ENCODE measurements around the gene SESN1.

Gene SESN1

GRCh38 chr6:108966855-108967755 lies 127.5 kb downstream of the SESN1 start:
- Mint-ChIP-seq H3K4me3 (no peak overlapping the region), H3K27ac (peak overlapping the region; percentile 61), H3K27me3 (no peaks in the 10 kb centered on the region), H3K9me3 (no peaks in the 10 kb centered on the region), H3K4me1 (ENCODE audit: low read depth) (peaks cover 16% of the 10 kb centered on the region), H3K36me3 (ENCODE audit: low read depth) (no peaks in the 10 kb centered on the region)

- H3K4me3 Mint-ChIP-seq, result no peak overlapping the region
- H3K27me3 Mint-ChIP-seq, result no peaks in the 10 kb centered on the region
- H3K9me3 Mint-ChIP-seq, result no peaks in the 10 kb centered on the region
- peaks cover 14% of the 10 kb centered on the region for H3K4me1 Mint-ChIP-seq (ENCODE audit: low read depth)
- H3K36me3 Mint-ChIP-seq (ENCODE audit: low read depth), result no peaks in the 10 kb centered on the region
- H3K27ac Mint-ChIP-seq, result no peak overlapping the region
These were observed 128.4 kb downstream of the SESN1 start for GRCh38 chr6:108966251-108966650.

GRCh38 chr6:108961985-108962384 lies 132.7 kb downstream of the SESN1 start:
- H3K27ac Mint-ChIP-seq, result no peak overlapping the region
- H3K36me3 Mint-ChIP-seq (ENCODE audit: low read depth), result no peaks in the 10 kb centered on the region
- H3K9me3 Mint-ChIP-seq, result no peaks in the 10 kb centered on the region
- H3K4me3 Mint-ChIP-seq, result no peak overlapping the region
- H3K27me3 Mint-ChIP-seq, result no peaks in the 10 kb centered on the region
- peaks cover 13% of the 10 kb centered on the region for H3K4me1 Mint-ChIP-seq (ENCODE audit: low read depth)

GRCh38 chr6:108961077-108961476 lies 133.6 kb downstream of the SESN1 start:
- Mint-ChIP-seq H3K27ac (no peak overlapping the region), H3K4me3 (no peak overlapping the region)

GRCh38 chr6:108960601-108961000 lies 134.0 kb downstream of the SESN1 start:
- H3K27ac Mint-ChIP-seq, result no peak overlapping the region

More at GRCh38 chr6:108961077-108961476, 133.6 kb downstream of the SESN1 start:
- Mint-ChIP-seq H3K36me3 (ENCODE audit: low read depth) (no peaks in the 10 kb centered on the region), H3K27me3 (no peaks in the 10 kb centered on the region), H3K4me1 (ENCODE audit: low read depth) (peaks cover 5% of the 10 kb centered on the region), H3K9me3 (no peaks in the 10 kb centered on the region)

GRCh38 chr6:108959972-108960582 lies 134.6 kb downstream of the SESN1 start:
- no peaks in the 10 kb centered on the region for H3K36me3 Mint-ChIP-seq (ENCODE audit: low read depth)
- H3K9me3 Mint-ChIP-seq, result no peaks in the 10 kb centered on the region
- no peaks in the 10 kb centered on the region for H3K27me3 Mint-ChIP-seq
- H3K4me1 Mint-ChIP-seq (ENCODE audit: low read depth), result peaks cover 14% of the 10 kb centered on the region
- no peak overlapping the region for H3K27ac Mint-ChIP-seq
- H3K4me3 Mint-ChIP-seq, result no peak overlapping the region

More at GRCh38 chr6:108960601-108961000, 134.0 kb downstream of the SESN1 start:
- peaks cover 9% of the 10 kb centered on the region for H3K4me1 Mint-ChIP-seq (ENCODE audit: low read depth)
- H3K4me3 Mint-ChIP-seq, result no peak overlapping the region
- H3K9me3 Mint-ChIP-seq, result no peaks in the 10 kb centered on the region
- H3K36me3 Mint-ChIP-seq (ENCODE audit: low read depth), result no peaks in the 10 kb centered on the region
- no peaks in the 10 kb centered on the region for H3K27me3 Mint-ChIP-seq

- Mint-ChIP-seq H3K4me3 (no peak overlapping the region), H3K36me3 (ENCODE audit: low read depth) (no peaks in the 10 kb centered on the region), H3K27ac (peak overlapping the region; percentile 45), H3K27me3 (no peaks in the 10 kb centered on the region), H3K4me1 (ENCODE audit: low read depth) (peaks cover 16% of the 10 kb centered on the region), H3K9me3 (no peaks in the 10 kb centered on the region)
These were observed 135.5 kb downstream of the SESN1 start for GRCh38 chr6:108958900-108959770.

GRCh38 chr6:108957221-108957620 lies 137.4 kb downstream of the SESN1 start:
- Mint-ChIP-seq H3K4me3 (no peak overlapping the region), H3K27me3 (no peaks in the 10 kb centered on the region), H3K27ac (no peak overlapping the region), H3K4me1 (ENCODE audit: low read depth) (peaks cover 16% of the 10 kb centered on the region), H3K36me3 (ENCODE audit: low read depth) (no peaks in the 10 kb centered on the region), H3K9me3 (no peaks in the 10 kb centered on the region)

GRCh38 chr6:108955329-108955949 lies 139.2 kb downstream of the SESN1 start:
- Mint-ChIP-seq H3K9me3 (no peaks in the 10 kb centered on the region), H3K4me3 (no peak overlapping the region), H3K27ac (no peak overlapping the region), H3K4me1 (ENCODE audit: low read depth) (peaks cover 16% of the 10 kb centered on the region), H3K36me3 (ENCODE audit: low read depth) (no peaks in the 10 kb centered on the region), H3K27me3 (no peaks in the 10 kb centered on the region)

- Mint-ChIP-seq H3K27ac (no peak overlapping the region), H3K4me1 (ENCODE audit: low read depth) (peaks cover 10% of the 10 kb centered on the region), H3K9me3 (no peaks in the 10 kb centered on the region), H3K4me3 (no peak overlapping the region), H3K36me3 (ENCODE audit: low read depth) (no peaks in the 10 kb centered on the region), H3K27me3 (no peaks in the 10 kb centered on the region)
These were observed 141.0 kb downstream of the SESN1 start for GRCh38 chr6:108953681-108954080.

GRCh38 chr6:108952776-108953486 lies 141.7 kb downstream of the SESN1 start:
- H3K9me3 Mint-ChIP-seq, result no peaks in the 10 kb centered on the region
- H3K36me3 Mint-ChIP-seq (ENCODE audit: low read depth), result no peaks in the 10 kb centered on the region
- H3K4me1 Mint-ChIP-seq (ENCODE audit: low read depth), result peaks cover 10% of the 10 kb centered on the region
- no peak overlapping the region for H3K27ac Mint-ChIP-seq
- no peaks in the 10 kb centered on the region for H3K27me3 Mint-ChIP-seq
- no peak overlapping the region for H3K4me3 Mint-ChIP-seq

- Mint-ChIP-seq H3K27me3 (no peaks in the 10 kb centered on the region), H3K27ac (no peak overlapping the region), H3K4me1 (ENCODE audit: low read depth) (peaks cover 20% of the 10 kb centered on the region), H3K4me3 (no peak overlapping the region), H3K9me3 (no peaks in the 10 kb centered on the region), H3K36me3 (ENCODE audit: low read depth) (no peaks in the 10 kb centered on the region)
These were observed 143.2 kb downstream of the SESN1 start for GRCh38 chr6:108951351-108951953.

GRCh38 chr6:108948181-108948661 lies 146.4 kb downstream of the SESN1 start:
- Mint-ChIP-seq H3K4me3 (no peak overlapping the region), H3K36me3 (ENCODE audit: low read depth) (no peaks in the 10 kb centered on the region), H3K27me3 (no peaks in the 10 kb centered on the region), H3K27ac (no peak overlapping the region), H3K4me1 (ENCODE audit: low read depth) (peaks cover 30% of the 10 kb centered on the region), H3K9me3 (no peaks in the 10 kb centered on the region)

Measured in stimulated activated naive CD8-positive, alpha-beta T cell treated with anti-CD3 and anti-CD28 coated beads, Interleukin-15, Interleukin-2, amounts not matched to agents 100 ng/mL and 50 ng/mL, for 24 hours (primary cell).